Stimulated activated naive CD8-positive, alpha-beta T cell treated with anti-CD3 and anti-CD28 coated beads, Interleukin-15, Interleukin-2, amounts not matched to agents 100 ng/mL and 50 ng/mL, for 24 hours (primary cell): ENCODE data around the gene FNDC8.
"Not testable (repeated sequence)": the region's sequence is repeated elsewhere in the genome, so short reads cannot be mapped to it uniquely, and the experiment has no call there.

ENCODE experiments used
- H3K27ac Mint-ChIP-seq: one replicate; pipeline ENCODE4 v1.8.0; 2021; ENCODE audit warnings: mild to moderate bottlenecking, mixed read lengths
- H3K27me3 Mint-ChIP-seq: one replicate; pipeline ENCODE4 v1.8.0; 2021; ENCODE audit warnings: mixed read lengths
- H3K36me3 Mint-ChIP-seq: one replicate; pipeline ENCODE4 v1.8.0; 2021; ENCODE audit warnings: low read depth, mixed read lengths
- H3K4me1 Mint-ChIP-seq: one replicate; pipeline ENCODE4 v1.8.0; 2021; ENCODE audit warnings: low read depth, mixed read lengths
- H3K4me3 Mint-ChIP-seq: one replicate; pipeline ENCODE4 v1.8.0; 2021; ENCODE audit warnings: mild to moderate bottlenecking, mixed read lengths
- H3K9me3 Mint-ChIP-seq: one replicate; pipeline ENCODE4 v1.8.0; 2021; ENCODE audit warnings: mixed read lengths

Gene FNDC8

GRCh38 chr17:35087731-35088355, 33.6 kb upstream of the FNDC8 start:
- Mint-ChIP-seq H3K4me3 (peak overlapping the region; percentile 90), H3K36me3 (no peaks in the 10 kb centered on the region), H3K9me3 (no peaks in the 10 kb centered on the region), H3K4me1 (peaks cover 76% of the 10 kb centered on the region), H3K27me3 (no peaks in the 10 kb centered on the region), H3K27ac (peak overlapping the region; percentile 89)

DNA sequence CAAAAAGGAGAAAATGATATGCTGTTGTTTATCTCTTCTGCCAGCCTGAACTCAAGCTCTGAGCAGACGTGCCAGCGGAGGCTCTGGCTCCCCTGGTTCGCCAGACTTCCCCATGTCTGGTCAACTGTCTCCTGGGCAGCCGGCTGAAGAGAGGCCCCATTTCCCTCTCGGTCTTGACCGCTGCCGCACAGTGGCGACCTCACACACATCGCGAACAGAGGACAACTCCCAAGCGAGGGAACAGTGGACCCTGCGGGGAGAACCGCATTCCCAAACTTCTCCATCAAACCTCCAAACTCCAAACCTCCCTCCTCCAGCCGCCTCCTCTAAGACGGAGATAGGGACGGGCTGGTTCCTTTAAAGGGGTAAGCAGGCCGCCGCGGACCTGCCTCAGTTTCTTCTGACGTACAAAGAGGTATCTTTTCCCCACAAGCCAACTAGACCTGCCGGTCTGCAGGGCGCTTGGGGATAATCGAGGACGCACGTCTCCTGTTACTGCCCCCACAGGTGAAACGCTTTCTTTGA, 33.0 kb upstream of the FNDC8 start:
- no peaks in the 10 kb centered on the region for H3K9me3 Mint-ChIP-seq
- H3K27ac Mint-ChIP-seq = peak overlapping the region; percentile 89
- peaks cover 70% of the 10 kb centered on the region for H3K4me1 Mint-ChIP-seq
- H3K36me3 Mint-ChIP-seq = no peaks in the 10 kb centered on the region
- no peaks in the 10 kb centered on the region for H3K27me3 Mint-ChIP-seq
- peak overlapping the region; percentile 90 for H3K4me3 Mint-ChIP-seq

DNA sequence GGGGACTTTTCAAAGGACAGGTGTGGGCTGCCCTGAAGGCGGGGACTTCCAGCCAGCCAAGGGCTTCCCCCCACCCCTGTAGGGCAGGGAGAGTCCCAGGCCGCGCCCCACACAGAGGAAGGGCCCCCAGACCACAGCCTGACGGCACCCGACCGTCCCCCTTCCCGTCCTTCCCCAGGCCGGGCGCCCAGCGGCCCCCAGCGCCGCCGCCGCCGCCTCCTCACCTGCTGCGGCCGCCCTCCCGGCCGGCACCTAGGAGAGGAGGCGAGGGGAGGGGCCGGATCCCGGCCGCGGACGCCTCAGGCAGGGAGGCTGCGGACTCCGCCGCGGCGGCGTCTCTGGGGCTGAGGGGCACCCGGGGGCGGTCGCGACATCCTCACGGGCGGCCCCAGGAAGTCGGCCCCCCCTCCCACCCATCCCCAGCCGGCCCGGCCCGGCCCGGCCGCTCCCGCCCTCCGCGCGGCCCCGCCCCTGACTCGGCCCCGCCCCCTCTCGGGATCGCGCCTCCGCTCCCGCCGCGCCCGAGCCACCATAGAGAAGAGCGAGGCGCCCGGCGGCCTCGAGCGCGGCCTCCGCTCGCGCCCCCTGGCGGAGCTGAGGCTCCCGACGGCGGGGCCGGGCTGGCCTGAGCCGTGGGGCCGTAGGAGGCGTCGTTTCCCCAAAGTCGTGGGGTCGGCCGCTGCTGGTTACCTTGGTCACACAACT, 32.4 kb upstream of the FNDC8 start:
- Mint-ChIP-seq H3K4me3 (peak overlapping the region; percentile 90), H3K4me1 (peaks cover 64% of the 10 kb centered on the region), H3K27ac (peak overlapping the region; percentile 93), H3K27me3 (no peaks in the 10 kb centered on the region), H3K36me3 (no peaks in the 10 kb centered on the region), H3K9me3 (no peaks in the 10 kb centered on the region)

- H3K36me3 Mint-ChIP-seq = no peaks in the 10 kb centered on the region
- peak overlapping the region; percentile 79 for H3K4me3 Mint-ChIP-seq
- no peaks in the 10 kb centered on the region for H3K9me3 Mint-ChIP-seq
- H3K4me1 Mint-ChIP-seq = peaks cover 57% of the 10 kb centered on the region
- H3K27me3 Mint-ChIP-seq = no peaks in the 10 kb centered on the region
- peak overlapping the region; percentile 93 for H3K27ac Mint-ChIP-seq
These were observed 31.7 kb upstream of the FNDC8 start for GRCh38 chr17:35089586-35090296.

- H3K36me3 Mint-ChIP-seq, H3K9me3 Mint-ChIP-seq, H3K27me3 Mint-ChIP-seq: not testable (repeated sequence)
- Mint-ChIP-seq H3K27ac (peak overlapping the region; percentile 93), H3K4me3 (peak overlapping the region; percentile 13), H3K4me1 (peaks cover 47% of the 10 kb centered on the region)
These were observed 30.7 kb upstream of the FNDC8 start for GRCh38 chr17:35090707-35091106.

GRCh38 chr17:35094902-35095301, 26.5 kb upstream of the FNDC8 start:
- peaks cover 17% of the 10 kb centered on the region for H3K4me1 Mint-ChIP-seq
- H3K9me3 Mint-ChIP-seq = no peaks in the 10 kb centered on the region
- no peak overlapping the region for H3K4me3 Mint-ChIP-seq
- H3K27ac Mint-ChIP-seq = no peak overlapping the region
- peaks cover 16% of the 10 kb centered on the region for H3K36me3 Mint-ChIP-seq
- no peaks in the 10 kb centered on the region for H3K27me3 Mint-ChIP-seq

DNA sequence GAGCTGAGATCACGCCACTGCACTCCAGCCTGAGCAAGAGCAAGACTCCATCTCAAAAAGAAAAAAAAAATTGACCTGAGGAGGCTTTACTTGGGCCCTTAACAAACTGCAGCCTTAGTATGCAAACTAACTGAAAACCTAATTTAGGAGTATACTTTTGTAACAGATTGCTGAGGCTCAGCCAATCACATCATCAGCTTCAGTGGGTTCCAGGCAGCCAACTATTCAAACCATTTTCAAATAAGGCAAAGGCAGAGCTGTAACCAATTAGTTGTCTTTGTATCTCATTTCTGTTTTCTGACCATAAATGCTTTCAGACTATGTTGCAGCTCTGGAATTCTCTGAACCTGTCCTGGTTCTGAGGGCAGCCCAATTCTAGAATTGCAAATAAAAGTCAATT, 25.7 kb upstream of the FNDC8 start:
- Mint-ChIP-seq H3K4me1 (peaks cover 12% of the 10 kb centered on the region), H3K27me3 (no peaks in the 10 kb centered on the region), H3K9me3 (no peaks in the 10 kb centered on the region), H3K36me3 (peaks cover 24% of the 10 kb centered on the region), H3K4me3 (no peak overlapping the region), H3K27ac (no peak overlapping the region)

DNA sequence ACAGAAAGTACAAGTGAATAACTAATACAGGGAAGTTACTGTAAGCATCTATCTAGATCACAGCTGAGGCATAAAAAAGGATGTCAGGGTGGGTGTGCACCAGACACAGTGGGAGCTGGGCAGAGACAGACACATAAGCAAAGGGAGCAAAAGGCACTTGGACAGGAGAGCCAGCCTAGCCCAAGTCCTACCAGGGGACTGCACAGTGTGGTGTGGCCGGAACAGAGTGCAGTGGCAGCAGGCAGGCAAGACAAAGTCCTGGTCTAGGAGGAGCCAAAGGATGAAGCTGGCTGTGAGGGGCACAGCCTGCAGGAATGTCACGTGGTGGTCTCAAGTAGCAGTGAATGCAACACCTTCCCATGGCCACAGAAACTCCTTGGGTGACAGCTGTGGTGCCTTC, 23.6 kb upstream of the FNDC8 start:
- no peaks in the 10 kb centered on the region for H3K9me3 Mint-ChIP-seq
- H3K4me1 Mint-ChIP-seq = peaks cover 8% of the 10 kb centered on the region
- H3K4me3 Mint-ChIP-seq = no peak overlapping the region
- peaks cover 40% of the 10 kb centered on the region for H3K36me3 Mint-ChIP-seq
- H3K27ac Mint-ChIP-seq = no peak overlapping the region
- H3K27me3 Mint-ChIP-seq = no peaks in the 10 kb centered on the region

DNA sequence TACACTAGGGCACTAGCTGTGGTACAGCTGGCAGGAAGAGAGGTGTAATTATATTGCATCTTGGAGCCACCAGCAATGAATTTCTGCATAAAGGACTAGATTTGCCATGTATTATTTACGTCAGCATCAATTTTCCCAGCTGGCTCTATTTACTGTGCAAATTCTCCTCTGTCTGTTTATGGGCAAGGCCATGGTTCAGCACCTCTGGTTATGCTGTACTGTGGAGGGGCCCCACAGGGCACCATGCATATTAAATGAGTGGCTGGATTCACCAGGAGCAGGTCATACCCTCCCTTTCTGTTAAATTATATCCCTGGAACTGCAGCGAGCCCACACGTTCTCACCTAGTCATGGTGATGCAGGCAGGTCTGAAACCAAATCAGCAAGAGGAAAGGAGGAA, 21.5 kb upstream of the FNDC8 start:
- H3K27ac Mint-ChIP-seq = no peak overlapping the region
- H3K4me3 Mint-ChIP-seq = no peak overlapping the region
- H3K9me3 Mint-ChIP-seq = no peaks in the 10 kb centered on the region
- H3K27me3 Mint-ChIP-seq = no peaks in the 10 kb centered on the region
- H3K4me1 Mint-ChIP-seq = peaks cover 8% of the 10 kb centered on the region
- H3K36me3 Mint-ChIP-seq = peaks cover 47% of the 10 kb centered on the region

DNA sequence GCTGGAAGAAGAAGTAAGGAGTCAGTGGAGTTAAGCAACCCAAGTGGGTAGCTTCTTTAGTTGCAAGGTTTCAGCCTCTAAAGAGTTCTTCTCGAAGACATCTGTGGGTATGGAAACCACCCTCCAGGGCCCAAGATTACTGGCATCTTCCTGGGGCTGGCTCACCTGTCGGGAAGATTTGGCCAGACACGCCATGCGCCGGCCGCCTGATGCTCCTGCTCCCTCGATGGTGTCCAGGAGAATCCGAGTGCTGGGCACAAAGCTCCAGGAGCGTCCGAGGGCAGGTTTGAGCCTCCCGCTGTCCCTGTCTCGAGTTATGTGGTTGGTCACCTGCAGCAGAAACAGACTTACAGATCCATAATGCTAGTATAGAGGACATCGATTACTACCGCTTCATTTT, 20.4 kb upstream of the FNDC8 start:
- no peak overlapping the region for H3K4me3 Mint-ChIP-seq
- no peak overlapping the region for H3K27ac Mint-ChIP-seq
- peaks cover 58% of the 10 kb centered on the region for H3K36me3 Mint-ChIP-seq
- no peaks in the 10 kb centered on the region for H3K9me3 Mint-ChIP-seq
- no peaks in the 10 kb centered on the region for H3K27me3 Mint-ChIP-seq
- peaks cover 8% of the 10 kb centered on the region for H3K4me1 Mint-ChIP-seq

- no peaks in the 10 kb centered on the region for H3K27me3 Mint-ChIP-seq
- no peak overlapping the region for H3K4me3 Mint-ChIP-seq
- no peak overlapping the region for H3K27ac Mint-ChIP-seq
- peaks cover 65% of the 10 kb centered on the region for H3K36me3 Mint-ChIP-seq
- H3K4me1 Mint-ChIP-seq = peaks cover 8% of the 10 kb centered on the region
- H3K9me3 Mint-ChIP-seq = no peaks in the 10 kb centered on the region
These were observed 19.7 kb upstream of the FNDC8 start for GRCh38 chr17:35101725-35102124.

DNA sequence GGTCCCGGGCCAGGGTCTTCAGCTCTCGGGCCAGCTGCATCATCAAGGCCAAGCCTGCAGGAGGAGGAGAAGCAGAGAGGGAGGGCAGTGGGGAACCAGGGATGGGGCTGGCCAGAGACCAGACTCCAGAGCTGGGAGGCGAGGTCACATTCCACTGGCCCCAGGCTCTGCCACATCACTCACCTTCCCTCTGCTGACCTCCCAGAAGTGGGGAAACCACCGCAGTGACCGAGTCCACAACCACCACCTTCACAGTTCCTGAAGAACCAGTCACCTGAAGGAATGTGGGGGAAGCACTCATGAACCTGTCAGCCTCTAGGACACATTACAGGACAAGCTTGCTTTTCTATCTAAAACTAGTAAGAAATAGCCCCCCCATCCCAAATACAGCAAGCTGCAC, 18.1 kb upstream of the FNDC8 start:
- Mint-ChIP-seq H3K4me1 (peaks cover 3% of the 10 kb centered on the region), H3K36me3 (peaks cover 65% of the 10 kb centered on the region), H3K9me3 (no peaks in the 10 kb centered on the region), H3K27ac (no peak overlapping the region), H3K4me3 (no peak overlapping the region), H3K27me3 (no peaks in the 10 kb centered on the region)

DNA sequence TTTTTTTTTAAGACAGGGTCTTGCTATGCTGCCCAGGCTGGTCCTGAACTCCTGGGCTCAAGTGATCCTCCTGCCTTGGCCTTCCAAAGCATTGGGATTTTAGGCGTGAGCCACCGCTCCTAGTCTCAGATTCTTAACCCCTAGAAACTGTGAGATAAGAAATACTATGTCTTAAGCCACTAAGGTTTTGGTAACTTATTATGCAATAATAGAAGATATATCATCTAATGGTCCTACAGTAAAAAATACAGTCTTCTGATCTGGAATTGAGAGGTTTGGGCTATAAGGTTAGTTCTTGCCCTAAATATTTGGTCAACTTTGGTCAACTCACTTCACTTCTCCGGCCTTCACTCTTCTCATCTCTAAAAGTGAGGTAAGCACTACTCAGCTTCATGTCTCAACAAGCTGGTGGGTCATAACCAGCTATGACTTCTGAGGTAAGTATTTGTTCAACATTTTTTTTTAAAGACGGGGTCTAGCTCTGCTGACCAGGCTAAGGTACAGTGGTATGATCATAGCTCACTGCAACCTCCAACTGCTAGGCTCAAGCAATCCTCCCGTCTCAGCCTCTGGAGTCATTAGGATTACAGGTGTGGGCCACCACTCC, 16.5 kb upstream of the FNDC8 start:
- peaks cover 58% of the 10 kb centered on the region for H3K36me3 Mint-ChIP-seq
- peaks cover 3% of the 10 kb centered on the region for H3K4me1 Mint-ChIP-seq
- no peaks in the 10 kb centered on the region for H3K27me3 Mint-ChIP-seq
- no peak overlapping the region for H3K4me3 Mint-ChIP-seq
- H3K9me3 Mint-ChIP-seq = no peaks in the 10 kb centered on the region
- no peak overlapping the region for H3K27ac Mint-ChIP-seq

DNA sequence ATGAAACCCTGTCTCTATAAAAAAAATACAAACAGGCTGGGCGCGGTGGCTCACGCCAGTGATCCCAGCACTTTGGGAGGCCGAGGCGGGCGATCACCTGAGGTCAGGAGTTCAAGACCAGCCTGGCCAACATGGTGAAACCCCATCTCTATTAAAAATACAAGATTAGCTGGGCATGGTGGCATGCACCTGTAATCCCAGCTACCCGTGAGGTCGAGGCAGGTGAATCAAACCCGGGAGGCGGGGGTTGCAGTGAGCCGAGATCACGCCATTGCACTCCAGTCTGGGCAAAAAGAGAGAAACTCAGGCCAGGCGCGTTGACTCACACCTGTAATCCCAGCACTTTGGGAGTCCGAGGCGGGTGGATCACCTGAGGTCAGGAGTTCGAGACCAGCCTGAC, 10.6 kb upstream of the FNDC8 start:
- not testable (repeated sequence) for H3K27me3 Mint-ChIP-seq, H3K4me3 Mint-ChIP-seq, H3K27ac Mint-ChIP-seq, H3K4me1 Mint-ChIP-seq, H3K9me3 Mint-ChIP-seq
- peaks cover 30% of the 10 kb centered on the region for H3K36me3 Mint-ChIP-seq

GRCh38 chr17:35116845-35117244, 4.6 kb upstream of the FNDC8 start:
- no peaks in the 10 kb centered on the region for H3K9me3 Mint-ChIP-seq
- H3K4me3 Mint-ChIP-seq = no peak overlapping the region
- H3K4me1 Mint-ChIP-seq = peaks cover 39% of the 10 kb centered on the region
- no peaks in the 10 kb centered on the region for H3K27me3 Mint-ChIP-seq
- peaks cover 23% of the 10 kb centered on the region for H3K36me3 Mint-ChIP-seq
- no peak overlapping the region for H3K27ac Mint-ChIP-seq
